Heart right ventricle (tissue), 16 donors: ENCODE results near the gene LRRC23. TPM values are rescaled to one million over a fixed set of nuclear protein-coding genes. Genes with fewer than 3 reads are reported as not detected.

Experiments used
- ATAC-seq, 8 donors: fragments of 200-7000 bp; cut with Tn5 transposase; one replicate each; pipeline ENCODE4 v1.9.1; 2020; ENCODE audit warnings: mild to moderate bottlenecking in 8 of 8, moderate library complexity in 8 of 8, moderate number of reproducible peaks in 1 of 8
- DNase-seq, 2 donors: peaks; one replicate each; pipeline ENCODE4 v3.0.0-alpha.2; 2020
- H3K27ac ChIP-seq, 10 donors: fragments of 200-600 bp; sonication (generic) in 2 of 10; one replicate each; pipeline versions ENCODE4 v1.5.0 to v1.8.0; 2020 to 2022; ENCODE audit warnings: mild to moderate bottlenecking in 3 of 10
- H3K27me3 ChIP-seq, 7 donors: fragments of 200-600 bp; one replicate each; pipeline ENCODE4 v1.8.0; 2021 to 2022; ENCODE audit warnings: mild to moderate bottlenecking in 2 of 7
- H3K36me3 ChIP-seq, 9 donors: fragments of 200-600 bp; sonication (generic) in 1 of 9; one replicate each; pipeline versions ENCODE4 v1.5.0 to v1.8.0; 2020 to 2022; ENCODE audit warnings: mild to moderate bottlenecking in 2 of 9
- H3K4me1 ChIP-seq, 9 donors: fragments of 200-600 bp; sonication (generic) in 1 of 9; one replicate each; pipeline versions ENCODE4 v1.5.0 to v1.8.0; 2020 to 2022; ENCODE audit warnings: mild to moderate bottlenecking in 4 of 9
- H3K4me3 ChIP-seq, 10 donors: fragments of 200-600 bp; sonication (generic) in 2 of 10; one replicate each; pipeline versions ENCODE4 v1.5.0 to v1.8.0; 2020 to 2022; ENCODE audit warnings: mild to moderate bottlenecking in 7 of 10, moderate library complexity in 2 of 10
- H3K9me3 ChIP-seq, 11 donors: fragments of 200-600 bp in 10 of 11; sonication (generic) in 2 of 11; one replicate each; pipeline versions ENCODE4 v1.5.0 to v1.8.0; 2013 to 2022; ENCODE audit warnings: mild to moderate bottlenecking in 2 of 11, control low read depth in 1 of 11, moderate library complexity in 1 of 11
- CTCF ChIP-seq, 9 donors: fragments of 200-600 bp; sonication (generic) in 2 of 9; IDR thresholded peaks; one replicate each; pipeline versions ENCODE4 v1.5.0 to v1.8.0; 2021 to 2022; ENCODE audit warnings: antibody characterized with exemption in 9 of 9, mild to moderate bottlenecking in 5 of 9, moderate library complexity in 1 of 9
- WGBS, 2 donors: extraction: QIAGEN DNeasy Blood & Tissue Kit; methylation state at CpG; one replicate each; pipeline ENCODE4 v1.1.7; 2013; ENCODE audit warnings: inconsistent platforms in 1 of 2; 5-methylcytosine and 5-hydroxymethylcytosine counted together
- intact Hi-C, 10 donors: fragments of 100-400 bp; cut with DNase I; formaldehyde crosslinking; loops; one replicate each; pipeline versions ENCODE4 v1.11.1 to v1.14.2; 2022
- polyA plus RNA-seq, 2 donors: library from polyadenylated mRNA; stranded (reverse); fragments of 200-250 nt; gene quantifications; one replicate each; pipeline ENCODE4 v1.2.3, GENCODE V29; 2013
- total RNA-seq, 10 donors: library from RNA; stranded (reverse); fragmentation: NEBNext Ultra II Directional in 3 of 10; extraction: Animal tissue kit (Norgen Biotek cat#: 25700) in 3 of 10; gene quantifications; one replicate each; pipeline versions ENCODE4 v1.2.1 to v1.2.4, GENCODE V29; 2021 to 2023
- donor health status: Arrhythmogenic right ventricular cardiomyopathy.
- donor health status: ischemic (EF 13 %, LVEDD 7.1; RV severe dilation, severe dysfunction).
- donor health status: healthy with polysubstance abuse.
- donor health status: DM: no; HTN: yes; CAD: no.
- donor health status: DM: no; HTN: no; CAD: no.
- donor health status: ischemic (EF 25% LVEDD 6.9; RV normal size, moderate dysfunction).
- donor health status: ischemic (EF 25% LVEDD 5.7; RV mildly dilated, moderate dysfunction).
- donor health status: healthy.
- donor health status: DM: yes; HTN: yes; CAD: no.
- donor health status: Ischemic cardiomyopathy.
- donor health status: ischemic (EF 35%, LVEDD 5.7; RV mildly dilated, moderate dysfunction).
- donor health status: nonischemic (EF 11% LVEDD 7.7; RV severe dilation, severe dysfunction).
- donor health status: DM: yes; HTN: yes; CAD: no.
- donor health status: PGD.
- donor health status: ischemic (EF 29% LVEDD 5.4; RV normal size, mild dysfunction).
- donor health status: nonischemic (EF 23%, LVEDD 6.1; RV moderate dilation, normal function).

LRRC23 gene
- total and polyA plus RNA-seq, 12 donors: 6.5 to 16.6 (median 11.9) TPM

DNA sequence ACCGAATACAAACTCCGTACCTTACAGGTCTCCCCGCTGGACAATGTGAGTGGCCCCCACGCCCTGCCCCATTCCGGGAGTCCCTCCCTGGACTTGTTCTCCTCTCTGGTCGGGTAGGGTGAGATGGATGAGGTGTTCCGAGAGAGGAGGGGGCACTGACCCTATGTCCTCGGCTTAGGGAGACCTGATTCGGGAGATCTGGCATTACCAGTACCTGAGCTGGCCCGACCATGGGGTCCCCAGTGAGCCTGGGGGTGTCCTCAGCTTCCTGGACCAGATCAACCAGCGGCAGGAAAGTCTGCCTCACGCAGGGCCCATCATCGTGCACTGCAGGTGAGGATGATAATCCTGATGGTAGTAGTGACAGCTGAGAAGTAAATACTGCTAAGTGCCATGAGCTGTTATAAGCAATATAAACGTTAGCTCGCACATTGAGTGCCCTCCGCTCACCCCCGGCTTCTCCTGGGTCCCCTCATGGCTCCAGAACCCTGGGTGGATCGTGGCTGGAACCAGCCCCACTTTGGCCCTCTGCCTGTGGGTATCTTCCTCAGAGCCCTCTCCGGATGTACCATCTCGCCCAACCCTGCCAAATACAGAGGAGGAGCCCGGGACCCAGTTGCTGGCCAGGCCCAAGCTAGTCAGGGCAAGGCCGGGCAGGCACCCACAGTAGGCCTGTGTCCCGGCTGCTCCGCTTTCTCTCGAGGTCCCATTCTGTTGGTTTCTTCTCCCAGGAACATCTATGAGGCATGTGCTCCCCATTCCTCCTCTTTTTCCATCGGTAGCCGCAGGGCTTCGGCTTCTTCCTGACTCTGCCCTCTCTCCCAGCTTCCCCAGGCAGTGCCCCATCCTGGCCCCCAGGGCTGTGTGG is 53.4 kb downstream of the LRRC23 start:
- peaks cover 16 to 100% (median 62%) of the 10 kb centered on the region in 9 donors for H3K4me1 ChIP-seq
- peaks cover 0 to 71% (median 0%) of the 10 kb centered on the region in 9 donors for H3K36me3 ChIP-seq
- H3K4me3 ChIP-seq: peak overlapping the region in 2 of 10 donors; percentile 28 to 43
- ATAC-seq (no peak), DNase-seq (no peak)
- H3K9me3 ChIP-seq: no peaks in the 10 kb centered on the region
- peak overlapping the region in 8 of 10 donors; percentile 56 to 98 (median 88) for H3K27ac ChIP-seq
- intact Hi-C loops: loop anchor here in 1 of 10 donors (10.0 kb wide), 1 partner anchor 157 kb away; no protein-coding TSS in a partner anchor
- 90 to 91% methylated on average over 28 of the region's 28 CpGs for WGBS, 2 donors
- no peak for TF ChIP-seq CTCF (IDR thresholded peaks at IDR 0.05)
- no peaks in the 10 kb centered on the region for H3K27me3 ChIP-seq

- Histone ChIP-seq H3K27ac (peak overlapping the region; percentile 31 to 98 (median 86)), H3K4me3 (peak overlapping the region in 6 of 10 donors; percentile 5 to 43 (median 27)), H3K4me1 (peaks cover 14 to 93% (median 57%) of the 10 kb centered on the region in 9 donors), H3K27me3 (no peaks in the 10 kb centered on the region), H3K9me3 (no peaks in the 10 kb centered on the region), H3K36me3 (peaks cover 0 to 67% (median 0%) of the 10 kb centered on the region in 9 donors)
- intact Hi-C loops: loop anchor here in 1 of 10 donors (10.0 kb wide), 1 partner anchor 156 kb away; no protein-coding TSS in a partner anchor
- no peak for ATAC-seq
- DNase-seq: no peak
- 58 to 63% methylated on average over 10 of the region's 10 CpGs for WGBS, 2 donors
- no peak for TF ChIP-seq CTCF (IDR thresholded peaks at IDR 0.05)
Observed at GRCh38 chr12:6958609-6959057, 54.0 kb downstream of the LRRC23 start.

DNA sequence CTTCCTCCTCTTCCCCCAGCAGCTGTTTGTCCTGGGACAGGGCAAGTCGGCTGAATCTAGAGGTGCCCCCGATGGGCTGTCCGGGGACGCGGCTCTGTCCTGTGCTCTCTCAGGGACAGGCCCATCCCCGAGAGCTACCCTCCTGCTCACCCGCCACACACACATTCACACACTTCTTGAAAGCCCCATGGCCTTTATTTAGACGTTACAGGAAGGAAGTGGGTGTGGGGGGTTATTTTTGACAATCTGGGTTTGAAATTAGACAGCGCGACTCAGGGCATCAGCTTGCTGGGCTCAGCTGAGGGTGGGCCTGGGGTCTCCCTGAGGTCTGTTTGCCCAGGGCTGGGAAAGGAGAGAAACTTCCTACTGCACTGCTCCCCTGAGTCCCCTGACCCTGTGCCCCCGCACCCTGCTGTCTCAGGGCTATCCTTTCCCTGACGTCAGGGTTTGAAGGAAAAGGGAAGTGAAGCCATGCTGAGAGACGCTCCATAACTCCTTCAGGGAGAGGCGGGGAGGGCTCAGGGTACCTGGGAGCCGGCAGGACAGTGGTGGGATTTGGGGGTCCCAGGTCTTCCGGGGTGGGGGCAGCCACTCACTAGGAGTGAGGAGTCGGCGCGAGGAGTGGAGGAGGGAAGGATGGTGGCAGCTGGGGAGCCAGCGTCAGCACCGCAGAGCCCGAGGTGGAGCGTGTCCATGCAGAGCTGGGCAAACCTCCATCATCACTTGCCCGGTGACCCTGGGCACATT is 54.6 kb downstream of the LRRC23 start:
- peak in 1 of 2 donors; percentile 65 for DNase-seq
- Histone ChIP-seq H3K4me3 (peak overlapping the region in 6 of 10 donors; percentile 5 to 43 (median 27)), H3K36me3 (peaks cover 0 to 67% (median 0%) of the 10 kb centered on the region in 9 donors), H3K27ac (peak overlapping the region; percentile 31 to 98 (median 86)), H3K4me1 (peaks cover 14 to 87% (median 52%) of the 10 kb centered on the region in 9 donors), H3K9me3 (no peaks in the 10 kb centered on the region), H3K27me3 (no peaks in the 10 kb centered on the region)
- ATAC-seq: peak; percentile 10 to 63 (median 50)
- intact Hi-C loops: loop anchor here in 1 of 10 donors (10.0 kb wide), 1 partner anchor 156 kb away; no protein-coding TSS in a partner anchor
- TF ChIP-seq CTCF (IDR thresholded peaks at IDR 0.05): no peak
- WGBS, 2 donors: 50 to 62% methylated on average over 24 of the region's 24 CpGs
